Activated T-helper 1 cell treated with anti-CD3 and anti-CD28 coated beads, Interleukin-12 subunit alpha, Interleukin-12 subunit beta, Interleukin-2, Interleukin-4 antibody, amounts not matched to agents 30 ng/mL and 10 ng/mL and 1 ng/mL, durations not matched to agents 14 hours and 24 hours and 36 hours (primary cell): ENCODE results near the gene MB21D2. TPM values are rescaled to one million over a fixed set of nuclear protein-coding genes. Genes with fewer than 3 reads are reported as not detected.

ENCODE experiments used
- DNase-seq: peaks from one replicate; pipeline ENCODE4 v3.0.0; 2021; ENCODE audit warnings: low spot score
- H3K27ac Mint-ChIP-seq: one replicate; pipeline ENCODE4 v1.8.0; 2021; ENCODE audit warnings: mild to moderate bottlenecking, mixed read lengths
- H3K27me3 Mint-ChIP-seq: one replicate; pipeline ENCODE4 v1.8.0; 2022; ENCODE audit warnings: mild to moderate bottlenecking, moderate library complexity, mixed read lengths; ENCODE audit not compliant: insufficient read depth
- H3K36me3 Mint-ChIP-seq: one replicate; pipeline ENCODE4 v1.8.0; 2021; ENCODE audit warnings: low read depth, mixed read lengths
- H3K4me1 Mint-ChIP-seq: one replicate; pipeline ENCODE4 v1.8.0; 2021; ENCODE audit warnings: low read depth, mixed read lengths
- H3K4me3 Mint-ChIP-seq: one replicate; pipeline ENCODE4 v1.8.0; 2021; ENCODE audit warnings: mild to moderate bottlenecking, moderate library complexity, mixed read lengths
- H3K9me3 Mint-ChIP-seq: one replicate; pipeline ENCODE4 v1.8.0; 2021; ENCODE audit warnings: mixed read lengths
- intact Hi-C: fragments of 100-400 bp; cut with micrococcal nuclease; formaldehyde crosslinking; loops from one replicate; pipeline ENCODE4 v1.15.1; 2024
- total RNA-seq: library from RNA; stranded (reverse); gene quantifications from 2 replicates; pipeline ENCODE4 v1.2.3, GENCODE V29; 2022

Gene MB21D2
- total RNA-seq, 1 donor from 2014 or later: 18.0 TPM

- peaks cover 75% of the 10 kb centered on the region for H3K4me1 Mint-ChIP-seq
- intact Hi-C loops: no loop called here
Measured at GRCh38 chr3:192844836-192845525, 72.7 kb downstream of the MB21D2 start.

GRCh38 chr3:192844486-192844765 lies 73.2 kb downstream of the MB21D2 start:
- Mint-ChIP-seq H3K27me3 (peaks cover 2% of the 10 kb centered on the region), H3K9me3 (no peaks in the 10 kb centered on the region), H3K4me1 (peaks cover 75% of the 10 kb centered on the region), H3K36me3 (peaks cover 20% of the 10 kb centered on the region), H3K27ac (no peak overlapping the region), H3K4me3 (no peak overlapping the region)
- no peak for DNase-seq
- intact Hi-C loops: no loop called here

More at GRCh38 chr3:192844836-192845525, 72.7 kb downstream of the MB21D2 start:
- H3K27me3 Mint-ChIP-seq: peaks cover 2% of the 10 kb centered on the region
- no peak for DNase-seq
- H3K9me3 Mint-ChIP-seq: no peaks in the 10 kb centered on the region
- H3K36me3 Mint-ChIP-seq: peaks cover 20% of the 10 kb centered on the region
- H3K4me3 Mint-ChIP-seq: peak overlapping the region; percentile 7
- peak overlapping the region; percentile 64 for H3K27ac Mint-ChIP-seq

DNA sequence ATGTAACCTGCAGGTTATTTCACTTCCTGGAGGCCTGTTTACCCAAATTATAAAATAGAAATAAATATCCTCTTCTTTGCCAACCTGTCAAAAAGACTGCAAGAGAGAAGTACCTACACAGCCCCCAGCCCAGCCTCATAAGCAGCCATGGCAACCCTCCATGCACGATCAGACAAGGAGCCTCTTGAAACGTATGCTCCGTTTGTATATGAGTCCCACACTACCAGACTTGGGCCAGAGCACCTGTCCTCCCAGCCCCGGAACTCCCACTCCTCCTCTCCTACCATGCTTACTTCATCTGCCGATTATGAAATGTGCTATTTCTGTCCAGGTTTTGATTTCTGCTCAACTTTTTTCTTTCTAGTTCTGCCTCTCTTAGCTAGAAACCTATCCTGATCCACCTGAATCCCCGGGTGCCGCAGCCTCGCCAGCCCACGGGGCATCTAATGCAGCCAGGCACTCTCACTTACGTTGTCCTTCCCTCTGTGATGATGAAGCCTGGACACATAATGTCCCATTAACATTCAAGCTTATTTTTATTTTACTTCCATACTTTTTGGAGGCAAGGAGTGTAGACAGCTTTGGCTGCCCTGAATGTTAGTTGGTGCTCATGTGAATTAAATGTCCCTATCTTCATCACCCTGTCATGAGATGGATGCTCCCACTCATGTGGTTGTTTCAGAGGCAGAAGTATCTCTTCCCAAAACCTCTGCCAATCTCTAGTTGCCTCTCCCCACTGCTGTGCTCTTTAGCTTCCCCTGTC lies 73.8 kb downstream of the MB21D2 start:
- no peak for DNase-seq
- intact Hi-C loops: no loop called here
- peaks cover 2% of the 10 kb centered on the region for H3K27me3 Mint-ChIP-seq
- no peak overlapping the region for H3K4me3 Mint-ChIP-seq
- no peak overlapping the region for H3K27ac Mint-ChIP-seq
- no peaks in the 10 kb centered on the region for H3K9me3 Mint-ChIP-seq
- peaks cover 76% of the 10 kb centered on the region for H3K4me1 Mint-ChIP-seq
- H3K36me3 Mint-ChIP-seq: peaks cover 20% of the 10 kb centered on the region

DNA sequence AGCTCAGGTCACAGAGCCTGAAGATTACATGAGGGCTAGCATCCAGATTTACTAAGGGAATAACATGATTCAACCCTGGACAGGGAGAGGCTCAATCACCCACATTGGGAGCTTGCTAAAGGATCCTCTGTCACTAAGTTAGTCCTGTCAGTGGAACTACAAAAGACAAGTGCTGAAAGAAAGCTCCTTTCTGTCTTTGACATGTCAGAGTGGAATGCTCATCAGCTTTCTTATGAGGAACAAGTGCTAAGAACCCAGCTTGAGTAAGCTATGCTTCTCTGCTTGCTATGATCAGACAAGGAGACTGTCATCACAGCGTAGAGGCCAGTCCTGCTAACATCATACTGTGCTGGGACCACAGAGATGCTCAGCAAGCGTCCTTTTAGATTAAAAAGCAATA lies 74.5 kb downstream of the MB21D2 start:
- intact Hi-C loops: no loop called here
- Mint-ChIP-seq H3K27me3 (peaks cover 2% of the 10 kb centered on the region), H3K9me3 (no peaks in the 10 kb centered on the region), H3K27ac (no peak overlapping the region), H3K4me3 (no peak overlapping the region), H3K36me3 (peaks cover 20% of the 10 kb centered on the region), H3K4me1 (peaks cover 73% of the 10 kb centered on the region)
- no peak for DNase-seq

DNA sequence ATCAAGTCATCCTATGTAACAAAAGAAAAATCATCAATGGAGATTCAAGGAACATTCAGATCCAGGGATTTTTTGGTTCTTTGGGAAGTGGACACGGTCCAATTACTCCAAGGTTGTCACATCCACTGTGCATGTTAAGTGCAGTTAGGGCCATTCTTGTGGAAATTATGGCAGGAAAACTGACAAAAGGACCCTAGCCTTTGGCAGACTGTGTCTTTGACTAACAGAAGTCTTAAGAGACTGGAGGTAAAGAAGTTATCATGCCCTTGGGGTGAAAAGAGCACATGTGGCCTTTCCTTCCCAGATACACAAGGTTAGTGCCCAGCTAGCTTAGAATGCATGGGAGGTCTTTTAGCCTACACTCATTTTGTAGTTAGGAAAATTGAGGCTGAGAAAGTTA lies 74.9 kb downstream of the MB21D2 start:
- DNase-seq: no peak

DNA sequence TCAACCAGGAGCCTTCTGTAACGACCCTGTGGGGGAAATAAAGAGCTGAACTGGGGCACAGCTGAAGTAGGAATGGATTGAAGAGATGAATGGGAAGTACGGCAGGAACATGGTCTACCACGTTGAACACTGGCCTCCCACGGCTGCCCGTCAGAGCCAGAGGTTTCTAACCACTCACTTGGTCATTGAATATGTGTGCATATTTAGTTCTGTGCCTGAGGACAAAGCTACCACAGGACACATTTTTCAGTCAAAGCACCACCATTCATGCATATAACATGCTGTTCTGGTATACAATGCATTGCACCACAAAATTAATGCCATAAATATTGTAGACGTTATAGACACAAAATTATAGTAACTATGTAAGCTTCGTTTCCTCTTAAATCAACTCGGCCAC lies 75.5 kb downstream of the MB21D2 start:
- no peak overlapping the region for H3K4me3 Mint-ChIP-seq
- no peaks in the 10 kb centered on the region for H3K9me3 Mint-ChIP-seq
- H3K36me3 Mint-ChIP-seq: peaks cover 25% of the 10 kb centered on the region
- no peak for DNase-seq
- H3K27ac Mint-ChIP-seq: no peak overlapping the region
- H3K4me1 Mint-ChIP-seq: peaks cover 73% of the 10 kb centered on the region
- intact Hi-C loops: no loop called here
- peaks cover 2% of the 10 kb centered on the region for H3K27me3 Mint-ChIP-seq

More for the DNA sequence above, 74.9 kb downstream of the MB21D2 start:
- H3K4me3 Mint-ChIP-seq: no peak overlapping the region
- H3K27ac Mint-ChIP-seq: no peak overlapping the region
- no peaks in the 10 kb centered on the region for H3K9me3 Mint-ChIP-seq
- H3K4me1 Mint-ChIP-seq: peaks cover 73% of the 10 kb centered on the region
- intact Hi-C loops: no loop called here
- H3K27me3 Mint-ChIP-seq: peaks cover 2% of the 10 kb centered on the region
- peaks cover 24% of the 10 kb centered on the region for H3K36me3 Mint-ChIP-seq

DNA sequence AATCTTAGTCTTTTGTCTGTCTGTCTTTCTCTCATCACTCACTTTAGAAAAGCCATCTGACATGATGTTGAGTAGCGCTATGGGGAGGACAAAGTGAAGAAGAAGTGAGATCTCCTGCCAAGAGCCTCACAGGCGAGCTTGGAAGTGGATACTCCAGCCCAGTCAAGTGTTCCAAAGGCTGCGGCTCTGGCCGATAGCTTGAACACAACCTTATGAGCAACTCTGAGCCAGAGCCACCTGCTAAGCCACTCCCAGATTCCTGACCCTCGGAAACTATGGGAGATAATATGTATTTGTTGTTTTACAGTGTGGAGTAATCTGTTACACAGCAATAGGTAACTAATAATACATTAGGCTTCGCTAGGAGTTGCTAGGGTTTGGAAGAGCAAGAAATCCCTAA lies 76.2 kb downstream of the MB21D2 start:
- intact Hi-C loops: no loop called here
- DNase-seq: no peak
- Mint-ChIP-seq H3K9me3 (no peaks in the 10 kb centered on the region), H3K27me3 (peaks cover 2% of the 10 kb centered on the region), H3K36me3 (peaks cover 24% of the 10 kb centered on the region), H3K27ac (no peak overlapping the region), H3K4me3 (no peak overlapping the region), H3K4me1 (peaks cover 73% of the 10 kb centered on the region)

GRCh38 chr3:192840143-192840836 lies 77.4 kb downstream of the MB21D2 start:
- Mint-ChIP-seq H3K4me1 (peaks cover 77% of the 10 kb centered on the region), H3K27ac (no peak overlapping the region), H3K9me3 (no peaks in the 10 kb centered on the region), H3K27me3 (peaks cover 2% of the 10 kb centered on the region), H3K36me3 (peaks cover 26% of the 10 kb centered on the region), H3K4me3 (no peak overlapping the region)
- DNase-seq: no peak
- intact Hi-C loops: no loop called here

GRCh38 chr3:192835818-192836815 lies 81.5 kb downstream of the MB21D2 start:
- H3K4me3 Mint-ChIP-seq: no peak overlapping the region
- DNase-seq: no peak
- no peaks in the 10 kb centered on the region for H3K9me3 Mint-ChIP-seq
- H3K4me1 Mint-ChIP-seq: peaks cover 79% of the 10 kb centered on the region
- intact Hi-C loops: loop anchor here (1.0 kb wide), 1 partner anchor 14 kb away; no protein-coding TSS in a partner anchor
- peak overlapping the region; percentile 84 for H3K27ac Mint-ChIP-seq
- peaks cover 35% of the 10 kb centered on the region for H3K36me3 Mint-ChIP-seq
- H3K27me3 Mint-ChIP-seq: no peaks in the 10 kb centered on the region

- Mint-ChIP-seq H3K27ac (no peak overlapping the region), H3K4me3 (no peak overlapping the region)
Measured at GRCh38 chr3:192834428-192834827, 83.2 kb downstream of the MB21D2 start.

DNA sequence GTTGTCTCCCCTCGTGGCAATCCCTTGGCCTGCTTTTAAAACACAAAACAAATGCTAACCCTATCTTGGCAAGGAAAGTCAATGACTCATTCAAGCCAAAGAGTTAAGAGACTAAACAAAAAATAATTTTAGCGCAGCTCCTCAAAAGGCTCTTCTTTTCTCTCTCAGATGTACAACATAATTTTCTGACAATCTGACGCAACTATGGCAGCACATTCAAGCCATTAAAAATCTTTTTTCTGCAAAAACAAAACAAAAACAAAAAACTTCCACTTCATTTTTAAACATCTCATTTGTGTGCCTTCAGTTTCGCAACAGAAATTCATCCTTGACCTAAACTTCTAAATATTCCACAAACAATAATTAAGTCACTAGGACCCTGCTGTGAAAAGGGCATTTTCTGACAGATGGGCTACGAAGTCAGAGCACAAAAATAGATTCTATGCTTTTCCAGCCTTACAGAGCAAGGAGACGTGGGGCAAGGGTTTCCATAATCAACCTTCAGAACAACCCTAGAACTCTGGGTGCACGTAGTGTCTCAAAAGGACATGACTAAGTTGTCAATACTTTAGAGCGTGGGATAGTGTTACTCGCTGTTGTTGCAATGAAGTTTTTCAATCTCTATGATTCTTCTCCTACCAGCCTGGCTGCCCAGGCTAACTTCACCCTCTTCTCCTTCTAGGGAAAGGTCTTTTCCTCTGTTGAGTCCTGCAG lies 84.3 kb downstream of the MB21D2 start:
- intact Hi-C loops: no loop called here
- H3K4me1 Mint-ChIP-seq: peaks cover 72% of the 10 kb centered on the region
- H3K27ac Mint-ChIP-seq: peak overlapping the region; percentile 62
- no peak overlapping the region for H3K4me3 Mint-ChIP-seq
- no peak for DNase-seq
- H3K27me3 Mint-ChIP-seq: no peaks in the 10 kb centered on the region
- H3K36me3 Mint-ChIP-seq: peaks cover 33% of the 10 kb centered on the region
- H3K9me3 Mint-ChIP-seq: no peaks in the 10 kb centered on the region

More at GRCh38 chr3:192834428-192834827, 83.2 kb downstream of the MB21D2 start:
- intact Hi-C loops: no loop called here
- Mint-ChIP-seq H3K36me3 (peaks cover 30% of the 10 kb centered on the region), H3K27me3 (no peaks in the 10 kb centered on the region), H3K9me3 (no peaks in the 10 kb centered on the region), H3K4me1 (peaks cover 82% of the 10 kb centered on the region)
- DNase-seq: no peak
